GM12872 (cell line): Measurements from ENCODE around the gene LYPD8.

Experiments used
- TF ChIP-seq, protein P1 (sequence below): IDR thresholded peaks from 3 replicates; pipeline ENCODE4 v1.5.1; 2011; ENCODE audit warnings: low read depth, mild to moderate bottlenecking, low read length, moderate library complexity; ENCODE audit not compliant: insufficient read depth

The LYPD8 gene

DNA sequence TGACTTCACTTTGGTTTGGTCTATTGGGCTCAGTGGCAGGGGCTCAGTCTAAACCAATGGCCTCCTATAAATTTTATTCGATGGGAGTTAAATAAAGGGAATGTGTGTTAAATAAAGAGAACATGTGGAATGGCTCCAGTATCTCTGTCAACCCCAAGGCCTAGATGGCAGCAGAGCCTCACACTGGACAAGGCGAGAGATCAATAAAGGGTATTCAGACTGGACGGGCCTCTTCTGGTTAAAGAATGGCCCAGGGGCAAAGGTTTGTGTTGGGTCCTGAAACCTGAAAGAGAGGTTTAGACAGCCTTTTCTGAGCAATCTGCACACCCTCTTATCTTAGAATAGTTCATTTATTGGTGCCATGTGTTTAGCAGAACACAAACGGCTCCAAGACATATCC lies 35.5 kb upstream of the LYPD8 start:
- TF ChIP-seq, protein P1, sequence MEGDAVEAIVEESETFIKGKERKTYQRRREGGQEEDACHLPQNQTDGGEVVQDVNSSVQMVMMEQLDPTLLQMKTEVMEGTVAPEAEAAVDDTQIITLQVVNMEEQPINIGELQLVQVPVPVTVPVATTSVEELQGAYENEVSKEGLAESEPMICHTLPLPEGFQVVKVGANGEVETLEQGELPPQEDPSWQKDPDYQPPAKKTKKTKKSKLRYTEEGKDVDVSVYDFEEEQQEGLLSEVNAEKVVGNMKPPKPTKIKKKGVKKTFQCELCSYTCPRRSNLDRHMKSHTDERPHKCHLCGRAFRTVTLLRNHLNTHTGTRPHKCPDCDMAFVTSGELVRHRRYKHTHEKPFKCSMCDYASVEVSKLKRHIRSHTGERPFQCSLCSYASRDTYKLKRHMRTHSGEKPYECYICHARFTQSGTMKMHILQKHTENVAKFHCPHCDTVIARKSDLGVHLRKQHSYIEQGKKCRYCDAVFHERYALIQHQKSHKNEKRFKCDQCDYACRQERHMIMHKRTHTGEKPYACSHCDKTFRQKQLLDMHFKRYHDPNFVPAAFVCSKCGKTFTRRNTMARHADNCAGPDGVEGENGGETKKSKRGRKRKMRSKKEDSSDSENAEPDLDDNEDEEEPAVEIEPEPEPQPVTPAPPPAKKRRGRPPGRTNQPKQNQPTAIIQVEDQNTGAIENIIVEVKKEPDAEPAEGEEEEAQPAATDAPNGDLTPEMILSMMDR, result no peak

DNA sequence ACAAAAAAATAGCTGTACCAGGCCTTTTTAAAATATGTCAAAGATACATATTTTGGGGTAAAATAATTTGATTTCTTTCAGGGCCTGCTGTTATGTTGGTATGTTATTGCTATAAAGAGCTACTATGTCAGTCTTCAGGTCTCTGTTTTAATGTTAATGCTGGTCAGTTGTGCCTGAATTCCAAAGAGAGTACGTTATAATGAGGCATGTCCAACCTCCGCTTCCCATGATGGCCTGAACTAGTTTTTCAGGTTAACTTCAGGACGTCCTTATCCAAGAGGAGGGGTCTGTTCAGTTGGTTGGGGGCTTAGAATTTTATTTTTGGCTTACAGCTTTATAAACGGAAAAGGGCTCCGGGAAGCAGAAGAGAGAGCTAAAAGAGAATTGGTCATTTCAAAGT lies 34.9 kb upstream of the LYPD8 start:
- TF ChIP-seq, protein P1, result no peak

DNA sequence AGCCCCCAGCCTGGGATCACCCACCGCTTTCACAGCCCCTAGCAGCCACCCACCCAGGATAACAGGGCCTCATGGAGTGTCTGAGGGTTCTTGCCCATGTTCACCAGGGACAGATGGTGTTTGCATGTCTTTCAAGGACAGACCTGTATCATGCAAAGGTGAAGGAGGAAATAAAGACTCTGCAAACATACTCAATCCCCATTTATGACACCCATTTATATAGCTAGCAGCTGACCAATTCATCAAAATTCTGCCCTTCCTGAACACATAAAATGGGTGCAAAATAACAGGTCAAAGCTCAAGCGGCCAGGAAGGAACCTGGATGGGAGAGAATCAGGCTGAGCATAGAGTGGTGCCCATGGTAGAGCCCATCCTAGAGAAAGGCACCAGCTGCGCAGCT lies 32.8 kb upstream of the LYPD8 start:
- TF ChIP-seq, protein P1, result no peak

DNA sequence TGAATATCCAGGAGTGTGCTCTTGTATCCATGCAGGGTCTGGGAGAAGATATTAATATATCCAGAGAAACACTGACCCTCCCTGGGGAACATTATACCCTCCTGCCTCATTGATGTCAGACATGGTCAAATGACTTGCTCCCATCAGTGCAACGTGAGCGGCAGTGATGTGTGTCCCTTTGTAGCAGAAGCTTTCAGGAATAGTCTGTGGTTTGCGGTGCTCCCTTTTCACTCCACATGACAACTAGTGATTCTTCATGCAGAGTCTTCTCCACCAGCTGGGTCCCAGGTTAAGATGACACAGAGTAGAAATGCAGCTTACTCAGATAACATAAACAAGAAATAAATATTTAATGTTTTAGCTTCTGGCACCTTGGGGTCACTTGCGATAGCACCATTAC lies 31.9 kb upstream of the LYPD8 start:
- TF ChIP-seq, protein P1, result no peak

DNA sequence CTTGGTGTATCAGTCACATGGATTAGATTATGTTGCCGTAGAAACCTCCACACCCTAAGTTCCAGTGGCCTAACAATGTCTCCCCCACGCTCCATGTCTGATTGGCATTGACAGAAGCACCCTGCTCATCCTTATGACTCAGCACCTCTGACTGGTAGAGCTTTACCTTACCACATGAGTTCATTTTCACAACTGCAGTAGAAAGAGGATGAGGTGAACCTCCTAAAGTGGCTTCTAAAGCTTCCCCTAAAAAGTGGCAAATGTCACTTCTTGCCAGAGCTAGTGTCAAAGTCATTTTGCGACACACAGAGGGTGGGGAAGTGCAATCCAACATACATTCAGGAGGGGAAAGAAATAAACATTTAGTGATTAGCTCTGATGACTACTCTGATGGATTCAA lies 30.6 kb upstream of the LYPD8 start:
- TF ChIP-seq, protein P1, result no peak

DNA sequence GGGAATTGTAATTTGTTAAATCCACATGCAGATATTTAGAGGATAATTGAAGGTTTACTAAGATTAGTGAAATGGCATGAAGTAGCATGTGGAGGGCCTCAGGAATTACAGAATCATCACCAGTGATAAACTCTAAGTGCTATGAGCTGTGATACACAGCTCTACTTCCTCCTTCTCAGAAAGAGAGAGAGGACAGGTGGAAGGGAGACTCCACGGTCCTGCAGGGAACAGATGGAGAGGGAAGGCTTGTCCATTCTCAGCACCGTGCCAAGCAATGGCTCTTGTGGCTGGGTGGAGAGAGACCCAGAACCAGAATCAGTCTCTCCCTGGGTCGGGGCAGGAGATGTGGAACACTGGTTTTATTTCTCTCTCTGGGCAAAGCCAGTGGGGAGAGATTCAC lies 27.8 kb upstream of the LYPD8 start:
- TF ChIP-seq, protein P1, result no peak

DNA sequence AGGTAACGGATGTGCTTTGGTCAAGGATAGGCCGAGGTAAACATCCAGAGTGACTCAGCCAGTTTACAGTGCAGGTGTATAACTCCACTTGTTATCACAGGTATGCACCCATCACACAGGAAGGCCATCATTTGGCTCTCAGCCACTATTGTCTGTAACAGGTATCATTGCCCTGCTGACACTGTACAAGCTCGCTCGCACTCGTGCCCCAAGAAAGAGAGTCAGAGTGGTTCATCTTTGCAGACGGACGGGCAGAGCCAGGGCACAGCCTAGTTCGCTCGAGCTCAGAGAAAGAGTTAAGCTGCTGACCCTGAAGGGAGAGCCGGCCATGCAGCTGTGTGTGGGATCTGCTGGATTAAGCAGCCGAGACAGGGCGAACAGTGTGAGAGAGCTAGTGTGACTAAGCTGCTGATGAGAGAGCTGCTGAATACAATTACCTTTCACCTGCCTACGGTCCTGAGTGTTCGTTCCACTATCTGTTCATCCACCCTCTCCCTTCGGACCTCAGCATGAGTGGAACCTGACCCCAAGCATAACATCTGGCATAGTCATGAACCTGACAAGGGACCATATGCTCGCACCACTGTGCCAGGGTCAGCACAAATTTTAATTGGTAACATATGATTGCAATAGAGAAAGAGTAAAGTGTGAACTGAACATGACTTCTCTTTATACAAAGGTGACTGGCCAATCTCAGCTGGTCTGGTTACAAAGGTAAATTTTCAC lies 27.0 kb upstream of the LYPD8 start:
- TF ChIP-seq, protein P1, result no peak
